Muscle of leg (tissue), 11 donors: ENCODE measurements around the gene TMPRSS9. TPM values are rescaled to one million over a fixed set of nuclear protein-coding genes. Genes with fewer than 3 reads are reported as not detected.

Source experiments
- DNase-seq: peaks from one replicate; pipeline ENCODE4 v3.0.0; 2013
- H3K27ac ChIP-seq: one replicate; pipeline ENCODE4 v1.5.1; 2013; ENCODE audit warnings: mild to moderate bottlenecking, low read length, control low read depth
- H3K27me3 ChIP-seq: one replicate; pipeline ENCODE4 v1.6.1; 2013; ENCODE audit warnings: low read length; ENCODE audit not compliant: control insufficient read depth, insufficient read depth
- H3K36me3 ChIP-seq: one replicate; pipeline ENCODE4 v1.6.1; 2013; ENCODE audit warnings: low read length; ENCODE audit not compliant: control insufficient read depth, insufficient read depth
- H3K4me1 ChIP-seq: one replicate; pipeline ENCODE4 v1.6.1; 2013; ENCODE audit warnings: low read length; ENCODE audit not compliant: control insufficient read depth, insufficient read depth
- H3K4me3 ChIP-seq: one replicate; pipeline ENCODE4 v1.5.1; 2013; ENCODE audit warnings: low read length, control low read depth
- H3K9me3 ChIP-seq: replicated peaks from 2 replicates; pipeline ENCODE4 v1.6.1; 2013; ENCODE audit warnings: low read depth, low read length; ENCODE audit not compliant: control insufficient read depth
- WGBS: methylation state at CpG from one replicate; pipeline ENCODE4 v1.1.5; 2013; ENCODE audit warnings: missing lambda C conversion rate; ENCODE audit not compliant: insufficient coverage; 5-methylcytosine and 5-hydroxymethylcytosine counted together
- polyA plus RNA-seq, 8 donors: library from polyadenylated mRNA; unstranded; fragments of 120-200 nt; gene quantifications; one replicate each; pipeline versions ENCODE4 v1.2.1 to v1.2.3, GENCODE V29; 2013; ENCODE audit warnings: inconsistent platforms in 1 of 8, low replicate concordance in 1 of 8; ENCODE audit not compliant: insufficient read length in 8 of 8, insufficient read depth in 1 of 8
- total RNA-seq: library from RNA; stranded (reverse); fragments of 120-200 nt; gene quantifications from one replicate; pipeline ENCODE4 v1.2.4, GENCODE V29; 2013

The TMPRSS9 gene
- total and polyA plus RNA-seq, 9 donors: 0.11 to 1.3 (median 0.33) TPM

DNA sequence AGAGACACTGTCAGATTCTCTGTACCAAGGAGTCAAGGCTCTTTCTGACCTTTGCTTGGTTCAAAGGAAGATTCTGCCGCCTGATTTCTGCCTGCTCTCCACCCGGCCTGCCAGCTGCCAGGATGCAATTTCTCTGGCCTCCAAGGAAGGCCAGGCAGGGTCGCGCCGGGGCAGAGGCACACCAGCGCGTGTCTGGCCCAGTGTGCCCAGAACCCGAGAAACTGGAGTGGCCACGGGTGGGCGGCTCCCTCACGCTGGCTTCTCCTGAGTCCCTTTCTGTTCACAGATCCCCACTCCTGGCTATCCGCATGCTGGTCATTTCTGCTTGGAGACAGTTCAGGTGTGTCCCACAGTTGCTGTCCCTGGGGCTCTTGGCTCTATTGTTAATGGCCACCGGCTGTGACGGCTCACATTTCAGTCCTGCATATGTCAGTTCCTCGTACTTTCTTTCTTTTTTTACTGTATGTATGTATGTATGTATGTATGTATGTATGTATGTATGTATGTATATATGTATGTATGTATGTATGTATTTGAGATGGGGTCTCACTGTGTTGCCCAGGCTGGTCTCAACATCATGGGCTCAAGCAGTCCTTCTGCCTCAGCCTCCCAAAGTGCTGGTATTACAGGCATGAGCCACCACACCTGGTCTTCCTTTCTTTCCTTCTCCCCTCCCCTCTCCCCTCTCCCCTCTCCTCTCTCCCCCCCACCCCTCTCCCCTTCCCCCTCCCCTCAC, 16.9 kb downstream of the TMPRSS9 start:
- Histone ChIP-seq H3K4me3 (no peak overlapping the region), H3K9me3 (peaks cover 5% of the 10 kb centered on the region), H3K4me1 (peaks cover 4% of the 10 kb centered on the region), H3K36me3 (no peaks in the 10 kb centered on the region), H3K27ac (no peak overlapping the region), H3K27me3 (peaks cover 4% of the 10 kb centered on the region)
- whole genome bisulfite sequencing: 53% methylated on average over 11 of the region's 15 CpGs
- no peak for DNase-seq

DNA sequence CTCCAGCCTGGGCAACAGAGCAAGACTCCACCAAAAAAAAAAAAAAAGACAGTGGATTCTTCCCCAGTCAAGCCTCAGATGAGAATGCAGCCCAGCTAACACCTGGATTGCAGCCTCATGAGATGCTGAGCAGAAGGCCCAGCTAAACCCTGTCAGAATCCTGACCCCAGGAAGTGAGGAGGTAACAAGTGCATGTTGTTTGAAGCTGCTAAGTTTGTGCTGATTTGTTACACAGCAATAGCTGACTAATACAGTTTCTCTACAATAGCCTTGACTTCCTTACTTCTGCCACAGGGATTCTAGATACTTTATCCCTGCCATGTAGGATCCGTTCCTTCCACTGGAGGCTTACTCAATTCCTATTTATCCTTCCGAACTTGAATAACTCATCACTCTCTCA, 20.5 kb downstream of the TMPRSS9 start:
- DNase-seq: no peak
- Histone ChIP-seq H3K4me3 (no peak overlapping the region), H3K4me1 (peaks cover 12% of the 10 kb centered on the region), H3K27ac (no peak overlapping the region), H3K9me3 (peaks cover 5% of the 10 kb centered on the region), H3K36me3 (no peaks in the 10 kb centered on the region), H3K27me3 (peaks cover 5% of the 10 kb centered on the region)
- WGBS: 87% methylated on average over 2 of the region's 2 CpGs

DNA sequence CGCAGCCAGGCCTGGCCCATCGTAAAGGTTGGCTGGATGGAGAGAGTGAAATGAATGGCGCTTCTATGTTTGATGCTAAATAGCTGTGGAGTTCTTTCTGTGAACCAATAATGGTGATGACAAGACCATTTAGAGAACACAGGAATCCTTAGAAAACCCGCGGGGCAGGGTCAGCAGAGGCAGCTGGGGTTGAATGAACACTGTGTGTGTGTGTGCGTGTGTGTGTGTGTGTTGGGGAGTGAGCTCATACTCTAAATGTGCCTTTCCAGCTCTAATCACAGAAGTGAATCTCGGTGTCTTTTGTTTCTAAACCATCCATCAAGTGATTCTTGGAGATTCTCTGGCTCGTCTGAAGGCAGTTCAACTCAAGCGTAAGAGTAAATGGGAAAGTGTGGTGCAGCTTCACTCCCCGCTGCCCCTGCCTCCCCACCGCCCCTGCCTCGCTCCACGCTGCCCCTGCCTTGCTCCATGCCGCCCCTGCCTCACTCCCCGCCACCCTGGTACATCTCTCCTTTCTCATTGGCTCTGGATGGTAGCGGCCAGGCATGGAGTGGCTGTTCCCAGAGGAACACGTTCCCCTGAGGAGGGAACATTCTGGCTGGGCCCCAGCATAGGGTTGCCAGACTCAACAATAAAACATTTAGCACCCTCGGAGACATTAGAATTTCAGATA, 21.2 kb downstream of the TMPRSS9 start:
- Histone ChIP-seq H3K27ac (no peak overlapping the region), H3K9me3 (peaks cover 5% of the 10 kb centered on the region), H3K36me3 (no peaks in the 10 kb centered on the region), H3K4me1 (peaks cover 12% of the 10 kb centered on the region), H3K27me3 (peaks cover 5% of the 10 kb centered on the region), H3K4me3 (no peak overlapping the region)
- WGBS: 34% methylated on average over 8 of the region's 18 CpGs
- peak; percentile 28 for DNase-seq

DNA sequence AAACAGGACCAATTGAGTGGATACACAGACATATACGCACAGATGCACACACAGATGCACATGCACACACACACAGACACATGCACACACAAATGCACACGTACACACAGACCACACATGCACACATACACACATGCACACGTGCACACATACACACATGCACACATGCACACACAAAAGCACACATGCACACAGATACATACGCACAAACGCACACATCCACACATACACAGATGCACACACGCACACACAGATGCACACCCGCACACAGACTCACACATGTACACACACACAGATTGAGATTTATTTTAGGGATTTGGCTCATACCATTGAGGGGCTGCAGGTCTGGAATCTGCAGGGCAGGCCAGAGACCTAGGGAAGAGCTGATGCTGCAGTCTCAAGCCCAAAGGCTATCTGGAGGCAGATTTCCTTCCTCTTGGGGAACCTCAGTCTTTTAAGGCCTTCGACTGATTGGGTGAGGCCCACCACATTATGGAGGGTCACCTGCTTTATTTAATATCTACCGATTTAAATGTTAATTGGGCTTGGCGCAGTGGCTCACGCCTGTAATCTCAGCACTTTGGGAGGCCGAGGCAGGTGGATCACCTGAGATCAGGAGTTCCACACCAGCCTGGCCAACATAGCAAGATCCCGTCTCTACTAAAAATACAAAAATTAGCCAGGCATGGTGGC, 22.6 kb downstream of the TMPRSS9 start:
- H3K27me3 ChIP-seq: peaks cover 7% of the 10 kb centered on the region
- 89% methylated on average over 7 of the region's 13 CpGs for WGBS
- H3K4me3 ChIP-seq: no peak overlapping the region
- peaks cover 5% of the 10 kb centered on the region for H3K9me3 ChIP-seq
- no peak for DNase-seq
- H3K36me3 ChIP-seq: no peaks in the 10 kb centered on the region
- peaks cover 8% of the 10 kb centered on the region for H3K4me1 ChIP-seq
- H3K27ac ChIP-seq: no peak overlapping the region

- 17% methylated on average over 20 of the region's 37 CpGs for WGBS
- peaks cover 11% of the 10 kb centered on the region for H3K27me3 ChIP-seq
- no peak overlapping the region for H3K27ac ChIP-seq
- DNase-seq: peak; percentile 33
- H3K4me3 ChIP-seq: no peak overlapping the region
- no peaks in the 10 kb centered on the region for H3K36me3 ChIP-seq
- peaks cover 5% of the 10 kb centered on the region for H3K9me3 ChIP-seq
- peaks cover 8% of the 10 kb centered on the region for H3K4me1 ChIP-seq
Measured at GRCh38 chr19:2385053-2385721, 25.1 kb downstream of the TMPRSS9 start.

- WGBS: 57% methylated on average over 12 of the region's 20 CpGs
- no peak overlapping the region for H3K27ac ChIP-seq
- no peaks in the 10 kb centered on the region for H3K9me3 ChIP-seq
- H3K4me1 ChIP-seq: peaks cover 8% of the 10 kb centered on the region
- no peak for DNase-seq
- H3K27me3 ChIP-seq: peaks cover 11% of the 10 kb centered on the region
- H3K4me3 ChIP-seq: no peak overlapping the region
- no peaks in the 10 kb centered on the region for H3K36me3 ChIP-seq
Measured at GRCh38 chr19:2387367-2388288, 27.6 kb downstream of the TMPRSS9 start.

DNA sequence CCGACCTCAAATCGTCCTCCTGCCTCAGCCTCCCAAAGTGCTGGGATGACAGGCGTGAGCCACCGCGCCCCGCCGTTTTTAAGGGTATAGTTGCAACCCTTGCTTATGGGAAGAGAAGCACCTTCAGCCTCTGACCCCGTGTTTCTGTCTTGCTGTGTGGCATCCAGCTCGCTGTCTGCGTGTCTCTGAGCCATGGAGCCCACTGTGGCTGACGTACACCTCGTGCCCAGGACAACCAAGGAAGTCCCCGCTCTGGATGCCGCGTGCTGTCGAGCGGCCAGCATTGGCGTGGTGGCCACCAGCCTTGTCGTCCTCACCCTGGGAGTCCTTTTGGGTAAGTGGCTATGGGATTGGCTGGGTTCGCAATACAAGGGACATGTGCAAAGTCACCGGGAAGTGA, 29.5 kb downstream of the TMPRSS9 start:
- Histone ChIP-seq H3K4me1 (peaks cover 4% of the 10 kb centered on the region), H3K9me3 (no peaks in the 10 kb centered on the region), H3K27ac (no peak overlapping the region), H3K27me3 (peaks cover 10% of the 10 kb centered on the region), H3K4me3 (no peak overlapping the region), H3K36me3 (no peaks in the 10 kb centered on the region)
- 89% methylated on average over 19 of the region's 21 CpGs for WGBS
- DNase-seq: no peak

- no peaks in the 10 kb centered on the region for H3K36me3 ChIP-seq
- DNase-seq: peak; percentile 81
- 0% methylated on average over 1 of the region's 10 CpGs for WGBS
- peaks cover 6% of the 10 kb centered on the region for H3K27me3 ChIP-seq
- H3K4me3 ChIP-seq: no peak overlapping the region
- no peaks in the 10 kb centered on the region for H3K4me1 ChIP-seq
- no peak overlapping the region for H3K27ac ChIP-seq
- H3K9me3 ChIP-seq: no peaks in the 10 kb centered on the region
Measured at GRCh38 chr19:2391118-2391725, 31.2 kb downstream of the TMPRSS9 start.

DNA sequence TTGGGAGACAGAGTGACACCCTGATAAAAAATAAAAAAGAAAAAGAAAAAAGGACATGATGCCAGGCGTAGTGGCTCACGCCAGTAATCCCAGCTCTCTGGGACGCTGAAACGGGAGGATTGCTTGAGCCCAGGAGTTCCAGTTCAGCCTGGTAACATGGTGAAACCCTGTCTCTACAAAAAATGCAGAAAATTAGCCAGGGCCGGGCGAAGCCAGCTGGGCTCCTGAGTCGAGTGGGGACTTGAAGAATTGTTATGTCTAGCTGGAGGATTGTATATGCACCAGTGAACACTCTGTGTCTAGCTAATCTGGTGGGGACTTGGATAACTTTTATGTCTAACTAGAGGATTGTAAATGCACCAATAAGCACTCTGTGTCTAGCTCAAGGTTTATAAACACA, 32.3 kb downstream of the TMPRSS9 start:
- H3K4me3 ChIP-seq: no peak overlapping the region
- H3K27ac ChIP-seq: no peak overlapping the region
- 44% methylated on average over 4 of the region's 7 CpGs for whole genome bisulfite sequencing
- no peaks in the 10 kb centered on the region for H3K36me3 ChIP-seq
- H3K27me3 ChIP-seq: peaks cover 6% of the 10 kb centered on the region
- DNase-seq: no peak
- H3K9me3 ChIP-seq: no peaks in the 10 kb centered on the region
- no peaks in the 10 kb centered on the region for H3K4me1 ChIP-seq
